Loucy (cell line): ENCODE data around the gene PLXNB2.

Experiments
- H2AFZ ChIP-seq: fragments of 200-600 bp; sonication (generic); 2 replicates; pipeline ENCODE4 v1.6.0; 2016; ENCODE audit warnings: antibody characterized with exemption, mild to moderate bottlenecking, low read length, moderate library complexity
- H3F3A ChIP-seq: fragments of 200-600 bp; 2 replicates; pipeline ENCODE4 v1.6.0; 2016; ENCODE audit warnings: antibody characterized with exemption, low read depth, mild to moderate bottlenecking
- H3K27me3 ChIP-seq: fragments of 200-600 bp; sonication (generic); 2 replicates; pipeline ENCODE4 v1.6.1; 2014; ENCODE audit warnings: low read length, mild to moderate bottlenecking; ENCODE audit not compliant: insufficient read depth, poor library complexity, severe bottlenecking
- H3K36me3 ChIP-seq: fragments of 200-600 bp; sonication (generic); 2 replicates; pipeline ENCODE4 v1.6.1; 2016; ENCODE audit warnings: low read length; ENCODE audit not compliant: insufficient read depth
- H3K4me1 ChIP-seq: fragments of 200-600 bp; sonication (generic); 2 replicates; pipeline ENCODE4 v1.5.1; 2014; ENCODE audit warnings: low read length, mild to moderate bottlenecking; ENCODE audit not compliant: insufficient read depth, poor library complexity, severe bottlenecking
- H3K4me2 ChIP-seq: fragments of 200-600 bp; sonication (generic); 2 replicates; pipeline ENCODE4 v1.6.0; 2014; ENCODE audit warnings: antibody characterized with exemption, low read length, low read depth, mild to moderate bottlenecking; ENCODE audit not compliant: poor library complexity, severe bottlenecking
- H3K4me3 ChIP-seq: fragments of 200-600 bp; sonication (generic); 2 replicates; pipeline ENCODE4 v1.5.1; 2014; ENCODE audit warnings: low read length, mild to moderate bottlenecking, mixed read lengths; ENCODE audit not compliant: poor library complexity, severe bottlenecking
- H3K79me2 ChIP-seq: fragments of 200-600 bp; sonication (generic); 2 replicates; pipeline ENCODE4 v1.6.1; 2014; ENCODE audit warnings: low read length; ENCODE audit not compliant: insufficient read depth
- H3K9ac ChIP-seq: fragments of 200-600 bp; sonication (generic); 2 replicates; pipeline ENCODE4 v1.6.0; 2014; ENCODE audit warnings: mild to moderate bottlenecking, low read depth, low read length, moderate library complexity; ENCODE audit not compliant: poor library complexity, severe bottlenecking
- H3K9me2 ChIP-seq: fragments of 200-600 bp; sonication (generic); replicated peaks from 2 replicates; pipeline ENCODE4 v1.6.1; 2016; ENCODE audit warnings: low read depth, low read length, mixed read lengths
- H3K9me3 ChIP-seq: fragments of 200-600 bp; sonication (generic); 2 replicates; pipeline ENCODE4 v1.6.1; 2014; ENCODE audit warnings: mild to moderate bottlenecking, antibody characterized with exemption, low read length, low read depth; ENCODE audit not compliant: insufficient read depth
- H4K20me1 ChIP-seq: fragments of 200-600 bp; sonication (generic); 2 replicates; pipeline ENCODE4 v1.6.0; 2014; ENCODE audit warnings: antibody characterized with exemption, low read length, mild to moderate bottlenecking; ENCODE audit not compliant: insufficient read depth, poor library complexity, severe bottlenecking
- EZH2phosphoT487 ChIP-seq: fragments of 200-600 bp; IDR thresholded peaks from 2 replicates; pipeline ENCODE4 v1.6.1; 2018; ENCODE audit warnings: antibody characterized with exemption, mild to moderate bottlenecking, moderate library complexity, borderline replicate concordance
- TF ChIP-seq, protein P1 (sequence below): fragments of 200-600 bp; sonication (generic); conservative IDR thresholded peaks from 2 replicates; pipeline ENCODE4 v1.5.1; 2014; ENCODE audit warnings: mild to moderate bottlenecking, antibody characterized with exemption, low read length

Gene PLXNB2

GRCh38 chr22:50306753-50307749, at the start of gene PLXNB2:
TSS of gene PLXNB2 (minus strand) at chr22:50307646. CDS start at chr22:50290584, 17,062 bp downstream.
- H3K27me3 ChIP-seq, result no peaks in the 10 kb centered on the region
- 0 out of 2 replicates have a peak, but pooled peaks cover 5% of the 10 kb centered on the region for H3F3A ChIP-seq
- H3K9ac ChIP-seq, result peak within 1 kb of the TSS; percentile 80
- H3K4me2 ChIP-seq, result peak within 1 kb of the TSS; percentile 86
- H3K4me1 ChIP-seq, result peaks cover 75% of the 10 kb centered on the region
- H3K9me3 ChIP-seq, result no peaks in the 10 kb centered on the region
- 0 out of 2 replicates have a peak within 1 kb of the TSS, but pooled peaks have one; percentile 12 for H2AFZ ChIP-seq
- TF ChIP-seq, protein P1, sequence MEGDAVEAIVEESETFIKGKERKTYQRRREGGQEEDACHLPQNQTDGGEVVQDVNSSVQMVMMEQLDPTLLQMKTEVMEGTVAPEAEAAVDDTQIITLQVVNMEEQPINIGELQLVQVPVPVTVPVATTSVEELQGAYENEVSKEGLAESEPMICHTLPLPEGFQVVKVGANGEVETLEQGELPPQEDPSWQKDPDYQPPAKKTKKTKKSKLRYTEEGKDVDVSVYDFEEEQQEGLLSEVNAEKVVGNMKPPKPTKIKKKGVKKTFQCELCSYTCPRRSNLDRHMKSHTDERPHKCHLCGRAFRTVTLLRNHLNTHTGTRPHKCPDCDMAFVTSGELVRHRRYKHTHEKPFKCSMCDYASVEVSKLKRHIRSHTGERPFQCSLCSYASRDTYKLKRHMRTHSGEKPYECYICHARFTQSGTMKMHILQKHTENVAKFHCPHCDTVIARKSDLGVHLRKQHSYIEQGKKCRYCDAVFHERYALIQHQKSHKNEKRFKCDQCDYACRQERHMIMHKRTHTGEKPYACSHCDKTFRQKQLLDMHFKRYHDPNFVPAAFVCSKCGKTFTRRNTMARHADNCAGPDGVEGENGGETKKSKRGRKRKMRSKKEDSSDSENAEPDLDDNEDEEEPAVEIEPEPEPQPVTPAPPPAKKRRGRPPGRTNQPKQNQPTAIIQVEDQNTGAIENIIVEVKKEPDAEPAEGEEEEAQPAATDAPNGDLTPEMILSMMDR, result no peak
- no peak for TF ChIP-seq EZH2phosphoT487
- no peaks in the 10 kb centered on the region for H3K36me3 ChIP-seq
- H4K20me1 ChIP-seq, result peaks cover 10% of the 10 kb centered on the region
- peak within 1 kb of the TSS; percentile 76 for H3K4me3 ChIP-seq
- peaks cover 37% of the 10 kb centered on the region for H3K79me2 ChIP-seq
- H3K9me2 ChIP-seq, result no peaks in the 10 kb centered on the region

- H3K4me1 ChIP-seq, result peaks cover 15% of the 10 kb centered on the region
- no peak for TF ChIP-seq EZH2phosphoT487
- TF ChIP-seq, protein P1, result no peak
- no peak overlapping the region for H3K4me3 ChIP-seq
- H4K20me1 ChIP-seq, result peaks cover 3% of the 10 kb centered on the region
- H3K9me2 ChIP-seq, result no peaks in the 10 kb centered on the region
- H3K79me2 ChIP-seq, result peaks cover 47% of the 10 kb centered on the region
- H3F3A ChIP-seq, result no peaks in the 10 kb centered on the region
- peaks cover 7% of the 10 kb centered on the region; the same call in 1 of the 2 replicates for H3K36me3 ChIP-seq
- no peak overlapping the region for H3K4me2 ChIP-seq
- H2AFZ ChIP-seq, result no peak overlapping the region
- H3K9ac ChIP-seq, result no peak overlapping the region
- H3K9me3 ChIP-seq, result no peaks in the 10 kb centered on the region
- no peaks in the 10 kb centered on the region for H3K27me3 ChIP-seq
Measured at GRCh38 chr22:50357222-50357621, 49.8 kb upstream of the PLXNB2 start.

- H3K4me1 ChIP-seq, result peaks cover 4% of the 10 kb centered on the region
- H3K27me3 ChIP-seq, result no peaks in the 10 kb centered on the region
- H3K4me2 ChIP-seq, result no peak overlapping the region
- no peak overlapping the region for H2AFZ ChIP-seq
- no peaks in the 10 kb centered on the region for H3F3A ChIP-seq
- TF ChIP-seq, protein P1, result no peak
- H3K9ac ChIP-seq, result no peak overlapping the region
- H3K9me3 ChIP-seq, result no peaks in the 10 kb centered on the region
- H3K9me2 ChIP-seq, result no peaks in the 10 kb centered on the region
- H3K79me2 ChIP-seq, result peaks cover 38% of the 10 kb centered on the region
- peaks cover 3% of the 10 kb centered on the region for H4K20me1 ChIP-seq
- H3K36me3 ChIP-seq, result peaks cover 7% of the 10 kb centered on the region; the same call in 1 of the 2 replicates
- no peak overlapping the region for H3K4me3 ChIP-seq
Measured at GRCh38 chr22:50356186-50356585, 48.7 kb upstream of the PLXNB2 start.
